Neural cell (in vitro differentiated cells): ENCODE results near the gene DRD4. TPM values are rescaled to one million over a fixed set of nuclear protein-coding genes. Genes with fewer than 3 reads are reported as not detected.

ENCODE experiments used
- H2AFZ ChIP-seq: fragments of 200-600, 300-800 bp; sonication (generic), shearing (Covaris generic); 2 replicates; pipeline ENCODE4 v1.6.0; 2014; ENCODE audit warnings: low read depth, mild to moderate bottlenecking, antibody characterized with exemption, low read length, moderate library complexity
- H3F3A ChIP-seq: fragments of 200-600 bp; shearing (Covaris generic); 2 replicates; pipeline ENCODE4 v1.6.1; 2016; ENCODE audit warnings: mild to moderate bottlenecking, moderate library complexity, mixed read lengths, antibody characterized with exemption, low read length; ENCODE audit not compliant: insufficient read depth, poor library complexity, severe bottlenecking
- H3K27ac ChIP-seq: fragments of 200-600, 300-800 bp; sonication (generic), shearing (Covaris generic); 2 replicates; pipeline ENCODE4 v1.5.1; 2014; ENCODE audit warnings: mild to moderate bottlenecking, low read length, moderate library complexity
- H3K27me3 ChIP-seq: fragments of 300-800, 200-600 bp; sonication (generic), shearing (Covaris generic); 2 replicates; pipeline ENCODE4 v1.6.0; 2014; ENCODE audit warnings: mild to moderate bottlenecking, low read depth, low read length, moderate library complexity; ENCODE audit not compliant: insufficient read depth
- H3K36me3 ChIP-seq: fragments of 300-800, 200-600 bp; sonication (generic), shearing (Covaris generic); 2 replicates; pipeline ENCODE4 v1.5.1; 2014; ENCODE audit warnings: mild to moderate bottlenecking, antibody characterized with exemption, low read length, moderate library complexity; ENCODE audit not compliant: insufficient read depth
- H3K4me2 ChIP-seq: fragments of 300-800, 200-600 bp; sonication (generic), shearing (Covaris generic); 2 replicates; pipeline ENCODE4 v1.6.0; 2014; ENCODE audit warnings: mild to moderate bottlenecking, low read length
- H3K4me3 ChIP-seq: fragments of 300-800, 200-600 bp; sonication (generic), shearing (Covaris generic); 2 replicates; pipeline ENCODE4 v1.5.1; 2014; ENCODE audit warnings: mild to moderate bottlenecking, low read length, moderate library complexity
- H3K79me2 ChIP-seq: fragments of 200-600 bp; shearing (Covaris generic); replicated peaks from 2 replicates; pipeline ENCODE4 v1.6.0; 2014; ENCODE audit warnings: mild to moderate bottlenecking, low read length, moderate library complexity; ENCODE audit not compliant: insufficient read depth
- H3K9ac ChIP-seq: fragments of 300-800, 200-600 bp; sonication (generic), shearing (Covaris generic); 2 replicates; pipeline ENCODE4 v1.6.1; 2016; ENCODE audit warnings: mild to moderate bottlenecking, low read length, mixed read lengths
- H3K9me2 ChIP-seq: fragments of 200-600 bp; shearing (Covaris generic); 2 replicates; pipeline ENCODE4 v1.6.1; 2016; ENCODE audit warnings: mild to moderate bottlenecking, low read length, mixed read lengths; ENCODE audit not compliant: insufficient read depth
- H3K9me3 ChIP-seq: fragments of 200-600, 300-800 bp; sonication (generic), shearing (Covaris generic); 2 replicates; pipeline ENCODE4 v1.6.1; 2016; ENCODE audit warnings: mild to moderate bottlenecking, mixed run types, low read length, moderate library complexity, mixed read lengths
- H4K20me1 ChIP-seq: fragments of 200-600 bp; shearing (Covaris generic); 2 replicates; pipeline ENCODE4 v1.6.1; 2016; ENCODE audit warnings: mild to moderate bottlenecking, mixed run types; ENCODE audit not compliant: insufficient read depth
- EP300 ChIP-seq: fragments of 450-650 bp; conservative IDR thresholded peaks from 2 replicates; pipeline ENCODE4 v1.6.1; 2014; ENCODE audit warnings: antibody characterized with exemption, mild to moderate bottlenecking, moderate library complexity; ENCODE audit not compliant: poor library complexity, severe bottlenecking
- EZH2 ChIP-seq: fragments of 200-600, 300-800 bp; shearing (Covaris generic), sonication (generic); IDR thresholded peaks from 2 replicates; pipeline ENCODE4 v1.6.1; 2014; ENCODE audit warnings: antibody characterized with exemption, low read length, borderline replicate concordance, mild to moderate bottlenecking; ENCODE audit not compliant: insufficient read depth, poor library complexity, severe bottlenecking
- MXI1 ChIP-seq: fragments of 450-650 bp; conservative IDR thresholded peaks from 2 replicates; pipeline ENCODE4 v1.6.1; 2014; ENCODE audit warnings: antibody characterized with exemption, mild to moderate bottlenecking; ENCODE audit not compliant: poor library complexity, severe bottlenecking
- POLR2AphosphoS5 ChIP-seq: IDR thresholded peaks from 2 replicates; pipeline ENCODE4 v1.6.1; 2012
- RAD21 ChIP-seq: fragments of 450-650 bp; conservative IDR thresholded peaks from 2 replicates; pipeline ENCODE4 v1.6.1; 2014; ENCODE audit warnings: antibody characterized with exemption, mild to moderate bottlenecking, moderate library complexity
- REST ChIP-seq: IDR thresholded peaks from 2 replicates; pipeline ENCODE4 v1.6.1; 2012; ENCODE audit warnings: borderline replicate concordance
- SMC3 ChIP-seq: fragments of 450-650 bp; conservative IDR thresholded peaks from 2 replicates; pipeline ENCODE4 v1.6.1; 2014; ENCODE audit warnings: antibody characterized with exemption, mild to moderate bottlenecking, moderate library complexity; ENCODE audit not compliant: poor library complexity
- TAF1 ChIP-seq: IDR thresholded peaks from 2 replicates; pipeline ENCODE4 v1.6.1; 2012; ENCODE audit warnings: low read depth
- polyA plus RNA-seq: library from polyadenylated mRNA; depleted of rRNA; stranded (reverse); fragments of >200 nt; gene quantifications from 2 replicates; pipeline ENCODE4 v1.2.3, GENCODE V29; 2014
- TF ChIP-seq, protein P1 (sequence below): fragments of 450-650 bp; IDR thresholded peaks from 2 replicates; pipeline ENCODE4 v1.5.1; 2014; ENCODE audit warnings: antibody characterized with exemption, mild to moderate bottlenecking, moderate library complexity; ENCODE audit not compliant: poor library complexity, severe bottlenecking

Gene DRD4
- polyA plus RNA-seq, 1 donor from 2014 or later, result not detected

GRCh38 chr11:640021-640706, 3.1 kb downstream of the DRD4 start:
- no peaks in the 10 kb centered on the region for H3F3A ChIP-seq
- no peak overlapping the region for H3K9ac ChIP-seq
- no peak overlapping the region for H3K4me3 ChIP-seq
- no peaks in the 10 kb centered on the region for H3K9me2 ChIP-seq
- no peaks in the 10 kb centered on the region for H3K79me2 ChIP-seq
- no peaks in the 10 kb centered on the region for H3K36me3 ChIP-seq
- no peak overlapping the region for H3K27ac ChIP-seq
- TF ChIP-seq REST (no peak), RAD21 (no peak), EZH2 (no peak), POLR2AphosphoS5 (no peak), SMC3 (no peak), EP300 (no peak), MXI1 (no peak)
- H3K9me3 ChIP-seq, result no peaks in the 10 kb centered on the region
- no peak overlapping the region for H3K4me2 ChIP-seq
- no peak overlapping the region for H2AFZ ChIP-seq
- H3K27me3 ChIP-seq, result peaks cover 31% of the 10 kb centered on the region
- peaks cover 12% of the 10 kb centered on the region for H4K20me1 ChIP-seq

DNA sequence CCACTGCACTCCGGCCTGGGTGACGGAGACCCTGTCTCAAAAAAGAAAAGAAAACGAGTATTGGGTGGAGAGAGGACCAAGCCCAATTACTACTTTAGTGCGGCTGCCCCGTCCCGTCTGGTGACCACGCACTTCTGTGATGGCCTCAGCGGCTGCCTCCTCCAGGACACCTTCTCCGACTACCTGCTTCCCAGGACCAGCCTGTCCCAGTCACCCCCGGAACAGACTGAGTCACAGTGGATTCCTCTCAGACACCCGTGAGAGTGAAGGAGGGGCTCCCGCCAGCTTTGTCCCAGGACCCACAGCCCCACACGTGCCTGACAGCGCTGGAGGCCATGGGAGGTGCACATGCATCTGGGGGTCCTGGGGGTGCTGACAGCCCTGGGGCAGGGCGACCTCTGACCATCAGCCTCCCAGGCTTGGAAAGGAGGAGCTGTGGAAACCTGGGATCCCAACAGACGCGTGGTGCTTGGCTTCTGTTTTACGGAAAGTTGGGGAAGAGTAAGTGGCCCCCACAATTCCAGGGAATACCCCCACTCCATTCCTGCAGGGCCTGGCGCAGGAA, 4.8 kb downstream of the DRD4 start:
- H3K9me2 ChIP-seq, result no peaks in the 10 kb centered on the region
- H3K4me2 ChIP-seq, result no peak overlapping the region
- no peak overlapping the region for H3K9ac ChIP-seq
- no peaks in the 10 kb centered on the region for H3K36me3 ChIP-seq
- H3K79me2 ChIP-seq, result no peaks in the 10 kb centered on the region
- no peaks in the 10 kb centered on the region for H3F3A ChIP-seq
- no peak overlapping the region for H3K4me3 ChIP-seq
- TF ChIP-seq SMC3 (no peak), EP300 (no peak), MXI1 (no peak), RAD21 (no peak), EZH2 (no peak), REST (no peak), POLR2AphosphoS5 (no peak), TAF1 (no peak)
- TF ChIP-seq, protein P1, sequence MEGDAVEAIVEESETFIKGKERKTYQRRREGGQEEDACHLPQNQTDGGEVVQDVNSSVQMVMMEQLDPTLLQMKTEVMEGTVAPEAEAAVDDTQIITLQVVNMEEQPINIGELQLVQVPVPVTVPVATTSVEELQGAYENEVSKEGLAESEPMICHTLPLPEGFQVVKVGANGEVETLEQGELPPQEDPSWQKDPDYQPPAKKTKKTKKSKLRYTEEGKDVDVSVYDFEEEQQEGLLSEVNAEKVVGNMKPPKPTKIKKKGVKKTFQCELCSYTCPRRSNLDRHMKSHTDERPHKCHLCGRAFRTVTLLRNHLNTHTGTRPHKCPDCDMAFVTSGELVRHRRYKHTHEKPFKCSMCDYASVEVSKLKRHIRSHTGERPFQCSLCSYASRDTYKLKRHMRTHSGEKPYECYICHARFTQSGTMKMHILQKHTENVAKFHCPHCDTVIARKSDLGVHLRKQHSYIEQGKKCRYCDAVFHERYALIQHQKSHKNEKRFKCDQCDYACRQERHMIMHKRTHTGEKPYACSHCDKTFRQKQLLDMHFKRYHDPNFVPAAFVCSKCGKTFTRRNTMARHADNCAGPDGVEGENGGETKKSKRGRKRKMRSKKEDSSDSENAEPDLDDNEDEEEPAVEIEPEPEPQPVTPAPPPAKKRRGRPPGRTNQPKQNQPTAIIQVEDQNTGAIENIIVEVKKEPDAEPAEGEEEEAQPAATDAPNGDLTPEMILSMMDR, result no peak
- no peak overlapping the region for H2AFZ ChIP-seq
- peaks cover 12% of the 10 kb centered on the region for H4K20me1 ChIP-seq
- H3K27ac ChIP-seq, result no peak overlapping the region
- H3K27me3 ChIP-seq, result peaks cover 21% of the 10 kb centered on the region
- no peaks in the 10 kb centered on the region for H3K9me3 ChIP-seq
